Loucy (cell line): ENCODE data around the gene SAMD7.

Experiments
- H2AFZ ChIP-seq: fragments of 200-600 bp; sonication (generic); 2 replicates; pipeline ENCODE4 v1.6.0; 2016; ENCODE audit warnings: antibody characterized with exemption, mild to moderate bottlenecking, low read length, moderate library complexity
- H3F3A ChIP-seq: fragments of 200-600 bp; 2 replicates; pipeline ENCODE4 v1.6.0; 2016; ENCODE audit warnings: antibody characterized with exemption, low read depth, mild to moderate bottlenecking
- H3K27me3 ChIP-seq: fragments of 200-600 bp; sonication (generic); 2 replicates; pipeline ENCODE4 v1.6.1; 2014; ENCODE audit warnings: low read length, mild to moderate bottlenecking; ENCODE audit not compliant: insufficient read depth, poor library complexity, severe bottlenecking
- H3K36me3 ChIP-seq: fragments of 200-600 bp; sonication (generic); 2 replicates; pipeline ENCODE4 v1.6.1; 2016; ENCODE audit warnings: low read length; ENCODE audit not compliant: insufficient read depth
- H3K4me1 ChIP-seq: fragments of 200-600 bp; sonication (generic); 2 replicates; pipeline ENCODE4 v1.5.1; 2014; ENCODE audit warnings: low read length, mild to moderate bottlenecking; ENCODE audit not compliant: insufficient read depth, poor library complexity, severe bottlenecking
- H3K4me2 ChIP-seq: fragments of 200-600 bp; sonication (generic); 2 replicates; pipeline ENCODE4 v1.6.0; 2014; ENCODE audit warnings: antibody characterized with exemption, low read length, low read depth, mild to moderate bottlenecking; ENCODE audit not compliant: poor library complexity, severe bottlenecking
- H3K4me3 ChIP-seq: fragments of 200-600 bp; sonication (generic); 2 replicates; pipeline ENCODE4 v1.5.1; 2014; ENCODE audit warnings: low read length, mild to moderate bottlenecking, mixed read lengths; ENCODE audit not compliant: poor library complexity, severe bottlenecking
- H3K79me2 ChIP-seq: fragments of 200-600 bp; sonication (generic); 2 replicates; pipeline ENCODE4 v1.6.1; 2014; ENCODE audit warnings: low read length; ENCODE audit not compliant: insufficient read depth
- H3K9ac ChIP-seq: fragments of 200-600 bp; sonication (generic); 2 replicates; pipeline ENCODE4 v1.6.0; 2014; ENCODE audit warnings: mild to moderate bottlenecking, low read depth, low read length, moderate library complexity; ENCODE audit not compliant: poor library complexity, severe bottlenecking
- H3K9me2 ChIP-seq: fragments of 200-600 bp; sonication (generic); replicated peaks from 2 replicates; pipeline ENCODE4 v1.6.1; 2016; ENCODE audit warnings: low read depth, low read length, mixed read lengths
- H3K9me3 ChIP-seq: fragments of 200-600 bp; sonication (generic); 2 replicates; pipeline ENCODE4 v1.6.1; 2014; ENCODE audit warnings: mild to moderate bottlenecking, antibody characterized with exemption, low read length, low read depth; ENCODE audit not compliant: insufficient read depth
- H4K20me1 ChIP-seq: fragments of 200-600 bp; sonication (generic); 2 replicates; pipeline ENCODE4 v1.6.0; 2014; ENCODE audit warnings: antibody characterized with exemption, low read length, mild to moderate bottlenecking; ENCODE audit not compliant: insufficient read depth, poor library complexity, severe bottlenecking
- EZH2phosphoT487 ChIP-seq: fragments of 200-600 bp; IDR thresholded peaks from 2 replicates; pipeline ENCODE4 v1.6.1; 2018; ENCODE audit warnings: antibody characterized with exemption, mild to moderate bottlenecking, moderate library complexity, borderline replicate concordance
- TF ChIP-seq, protein P1 (sequence below): fragments of 200-600 bp; sonication (generic); conservative IDR thresholded peaks from 2 replicates; pipeline ENCODE4 v1.5.1; 2014; ENCODE audit warnings: mild to moderate bottlenecking, antibody characterized with exemption, low read length

SAMD7 gene

DNA sequence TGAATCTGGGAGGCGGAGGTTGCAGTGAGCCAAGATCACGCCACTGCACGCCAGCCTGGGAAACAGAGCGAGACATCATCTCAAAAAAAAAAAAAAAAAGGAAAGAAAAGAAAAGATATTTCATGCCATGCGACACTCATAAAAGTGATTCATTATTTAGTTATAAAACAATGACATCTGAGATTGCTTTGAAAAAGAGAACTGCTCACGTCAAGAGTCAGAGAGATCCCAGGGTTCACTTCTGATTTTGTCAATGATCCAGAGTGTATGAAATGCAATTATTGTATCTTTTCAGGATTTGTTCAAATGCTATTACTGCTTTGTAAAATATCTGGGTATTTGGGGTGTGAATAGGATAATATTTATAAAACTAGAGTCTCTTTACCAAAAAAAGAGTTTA lies 6.0 kb upstream of the SAMD7 start:
- H3K9ac ChIP-seq: no peak overlapping the region
- H3F3A ChIP-seq: no peaks in the 10 kb centered on the region

DNA sequence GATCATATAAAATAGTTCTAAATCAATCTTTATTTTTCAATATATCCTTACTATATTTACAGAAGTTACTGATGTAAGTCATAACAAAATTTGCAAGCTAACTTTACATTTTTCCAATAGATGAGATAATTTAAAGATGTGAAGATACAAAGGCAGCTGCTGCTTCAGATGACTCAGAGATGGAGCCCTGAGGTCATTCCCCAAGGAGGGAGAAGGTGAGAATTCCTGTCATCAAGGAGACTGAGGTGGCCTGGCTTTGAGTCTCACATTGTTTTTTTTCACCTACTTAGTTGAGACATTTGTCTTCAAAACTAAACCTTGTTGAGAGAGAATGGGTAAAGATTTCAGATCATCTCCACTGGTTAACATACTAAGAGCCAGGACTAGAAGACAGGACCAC lies 3.9 kb upstream of the SAMD7 start:
- no peak overlapping the region for H2AFZ ChIP-seq
- H3K9me2 ChIP-seq: no peaks in the 10 kb centered on the region
- peaks cover 4% of the 10 kb centered on the region; the same call in 1 of the 2 replicates for H3K9me3 ChIP-seq
- H3K4me2 ChIP-seq: no peak overlapping the region
- H3K36me3 ChIP-seq: no peaks in the 10 kb centered on the region
- H3K4me1 ChIP-seq: no peaks in the 10 kb centered on the region
- H3K27me3 ChIP-seq: no peaks in the 10 kb centered on the region
- H3K9ac ChIP-seq: no peak overlapping the region
- TF ChIP-seq, protein P1, sequence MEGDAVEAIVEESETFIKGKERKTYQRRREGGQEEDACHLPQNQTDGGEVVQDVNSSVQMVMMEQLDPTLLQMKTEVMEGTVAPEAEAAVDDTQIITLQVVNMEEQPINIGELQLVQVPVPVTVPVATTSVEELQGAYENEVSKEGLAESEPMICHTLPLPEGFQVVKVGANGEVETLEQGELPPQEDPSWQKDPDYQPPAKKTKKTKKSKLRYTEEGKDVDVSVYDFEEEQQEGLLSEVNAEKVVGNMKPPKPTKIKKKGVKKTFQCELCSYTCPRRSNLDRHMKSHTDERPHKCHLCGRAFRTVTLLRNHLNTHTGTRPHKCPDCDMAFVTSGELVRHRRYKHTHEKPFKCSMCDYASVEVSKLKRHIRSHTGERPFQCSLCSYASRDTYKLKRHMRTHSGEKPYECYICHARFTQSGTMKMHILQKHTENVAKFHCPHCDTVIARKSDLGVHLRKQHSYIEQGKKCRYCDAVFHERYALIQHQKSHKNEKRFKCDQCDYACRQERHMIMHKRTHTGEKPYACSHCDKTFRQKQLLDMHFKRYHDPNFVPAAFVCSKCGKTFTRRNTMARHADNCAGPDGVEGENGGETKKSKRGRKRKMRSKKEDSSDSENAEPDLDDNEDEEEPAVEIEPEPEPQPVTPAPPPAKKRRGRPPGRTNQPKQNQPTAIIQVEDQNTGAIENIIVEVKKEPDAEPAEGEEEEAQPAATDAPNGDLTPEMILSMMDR: no peak
- TF ChIP-seq EZH2phosphoT487: no peak
- no peaks in the 10 kb centered on the region for H3F3A ChIP-seq
- H4K20me1 ChIP-seq: no peaks in the 10 kb centered on the region
- no peak overlapping the region for H3K4me3 ChIP-seq
- no peaks in the 10 kb centered on the region for H3K79me2 ChIP-seq

More for the DNA sequence above, 6.0 kb upstream of the SAMD7 start:
- Histone ChIP-seq H3K9me3 (peaks cover 15% of the 10 kb centered on the region; the same call in 1 of the 2 replicates), H4K20me1 (no peaks in the 10 kb centered on the region), H3K9me2 (no peaks in the 10 kb centered on the region), H3K79me2 (no peaks in the 10 kb centered on the region), H3K27me3 (no peaks in the 10 kb centered on the region), H3K4me3 (no peak overlapping the region), H3K36me3 (no peaks in the 10 kb centered on the region), H2AFZ (no peak overlapping the region), H3K4me2 (no peak overlapping the region), H3K4me1 (no peaks in the 10 kb centered on the region)
- TF ChIP-seq, protein P1: no peak
- TF ChIP-seq EZH2phosphoT487: no peak

DNA sequence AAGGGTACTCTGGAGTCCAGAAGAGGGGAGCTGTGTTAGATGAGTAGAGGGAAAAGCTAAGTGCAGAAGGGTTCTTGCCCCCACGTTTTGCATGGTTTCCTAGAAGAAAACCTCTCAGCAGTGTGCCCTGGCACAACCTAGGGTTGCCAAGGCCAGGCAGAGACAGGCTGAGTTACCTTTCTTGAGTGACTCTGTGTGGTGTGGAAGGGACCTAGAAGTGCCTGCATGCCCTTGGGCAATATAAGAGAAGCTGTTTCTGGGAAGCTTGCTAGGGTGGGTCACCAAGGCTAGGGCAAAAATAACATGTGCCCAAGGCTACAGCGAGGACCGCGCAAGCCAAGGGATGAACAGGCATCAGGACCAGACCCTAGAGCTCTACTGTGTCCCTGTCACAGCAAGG lies 3.4 kb upstream of the SAMD7 start:
- Histone ChIP-seq H3K4me2 (no peak overlapping the region), H3K9me2 (no peaks in the 10 kb centered on the region), H3F3A (no peaks in the 10 kb centered on the region), H4K20me1 (no peaks in the 10 kb centered on the region), H3K79me2 (no peaks in the 10 kb centered on the region), H3K9ac (no peak overlapping the region), H3K27me3 (no peaks in the 10 kb centered on the region), H3K4me1 (no peaks in the 10 kb centered on the region), H3K36me3 (no peaks in the 10 kb centered on the region), H2AFZ (no peak overlapping the region), H3K4me3 (no peak overlapping the region), H3K9me3 (no peaks in the 10 kb centered on the region)
- TF ChIP-seq EZH2phosphoT487: no peak
- TF ChIP-seq, protein P1: no peak
